GM12878 (cell line): ENCODE measurements around the gene PRRX2.

Experiments used
- ATF7 ChIP-seq: fragments of 450-650 bp; IDR thresholded peaks from 2 replicates; pipeline ENCODE4 v1.6.1; 2016; ENCODE audit warnings: low read depth, mild to moderate bottlenecking
- BHLHE40 ChIP-seq, 2 experiments: fragments of 450-650 bp in 1 of 2; IDR thresholded peaks; 2 replicates each; pipeline ENCODE4 v1.6.1; 2011 to 2017; ENCODE audit warnings: low read depth in 2 of 2, borderline replicate concordance in 1 of 2, improper control_type of control experiment in 1 of 2, low read length in 1 of 2, mild to moderate bottlenecking in 1 of 2
- BRCA1 ChIP-seq: IDR thresholded peaks from 2 replicates; pipeline ENCODE4 v1.6.1; 2011; ENCODE audit warnings: low read depth, low read length, improper control_type of control experiment
- CTCF ChIP-seq, 3 experiments: IDR thresholded peaks in 2 of 3; conservative IDR thresholded peaks in 1 of 3; 2 replicates each; pipeline ENCODE4 v1.5.1; 2011; ENCODE audit warnings: low read depth in 3 of 3, low read length in 3 of 3, mild to moderate bottlenecking in 3 of 3, control low read depth in 2 of 3, moderate library complexity in 2 of 3, inconsistent platforms in 1 of 3, mixed read lengths in 1 of 3; ENCODE audit not compliant: control insufficient read depth in 2 of 3, insufficient read depth in 1 of 3; ENCODE audit errors: extremely low read depth in 1 of 3
- EZH2 ChIP-seq: IDR thresholded peaks from 2 replicates; pipeline ENCODE4 v1.6.1; 2012; ENCODE audit warnings: low read depth, mild to moderate bottlenecking, control low read depth, inconsistent platforms, low read length, borderline replicate concordance; ENCODE audit not compliant: control insufficient read depth
- LARP7 ChIP-seq: fragments of 450-650 bp; IDR thresholded peaks from 2 replicates; pipeline ENCODE4 v1.6.1; 2017; ENCODE audit warnings: mild to moderate bottlenecking
- POLR2A ChIP-seq: IDR thresholded peaks from 2 replicates; pipeline ENCODE4 v1.6.1; 2011; ENCODE audit warnings: low read depth, mild to moderate bottlenecking, low read length
- SMAD1 ChIP-seq: fragments of 450-650 bp; IDR thresholded peaks from 2 replicates; pipeline ENCODE4 v1.6.1; 2018; ENCODE audit warnings: mild to moderate bottlenecking, low read depth; ENCODE audit not compliant: partially characterized antibody
- SREBF1 ChIP-seq: IDR thresholded peaks from 2 replicates; pipeline ENCODE4 v1.6.1; 2012; ENCODE audit warnings: mild to moderate bottlenecking, low read length
- SUZ12 ChIP-seq: fragments of 200-600 bp; sonication (generic); IDR thresholded peaks from one replicate; pipeline ENCODE4 v1.6.1; 2018; ENCODE audit warnings: antibody characterized with exemption, mild to moderate bottlenecking; ENCODE audit not compliant: unreplicated experiment
- TF ChIP-seq, protein P1 (sequence below): IDR thresholded peaks from 2 replicates; pipeline ENCODE4 v1.6.1; 2011; ENCODE audit warnings: low read depth, low read length, improper control_type of control experiment, borderline replicate concordance
- TF ChIP-seq, protein P2 (sequence below): IDR thresholded peaks from 2 replicates; pipeline ENCODE4 v1.6.1; 2012; ENCODE audit warnings: mild to moderate bottlenecking, low read depth, low read length

DNA sequence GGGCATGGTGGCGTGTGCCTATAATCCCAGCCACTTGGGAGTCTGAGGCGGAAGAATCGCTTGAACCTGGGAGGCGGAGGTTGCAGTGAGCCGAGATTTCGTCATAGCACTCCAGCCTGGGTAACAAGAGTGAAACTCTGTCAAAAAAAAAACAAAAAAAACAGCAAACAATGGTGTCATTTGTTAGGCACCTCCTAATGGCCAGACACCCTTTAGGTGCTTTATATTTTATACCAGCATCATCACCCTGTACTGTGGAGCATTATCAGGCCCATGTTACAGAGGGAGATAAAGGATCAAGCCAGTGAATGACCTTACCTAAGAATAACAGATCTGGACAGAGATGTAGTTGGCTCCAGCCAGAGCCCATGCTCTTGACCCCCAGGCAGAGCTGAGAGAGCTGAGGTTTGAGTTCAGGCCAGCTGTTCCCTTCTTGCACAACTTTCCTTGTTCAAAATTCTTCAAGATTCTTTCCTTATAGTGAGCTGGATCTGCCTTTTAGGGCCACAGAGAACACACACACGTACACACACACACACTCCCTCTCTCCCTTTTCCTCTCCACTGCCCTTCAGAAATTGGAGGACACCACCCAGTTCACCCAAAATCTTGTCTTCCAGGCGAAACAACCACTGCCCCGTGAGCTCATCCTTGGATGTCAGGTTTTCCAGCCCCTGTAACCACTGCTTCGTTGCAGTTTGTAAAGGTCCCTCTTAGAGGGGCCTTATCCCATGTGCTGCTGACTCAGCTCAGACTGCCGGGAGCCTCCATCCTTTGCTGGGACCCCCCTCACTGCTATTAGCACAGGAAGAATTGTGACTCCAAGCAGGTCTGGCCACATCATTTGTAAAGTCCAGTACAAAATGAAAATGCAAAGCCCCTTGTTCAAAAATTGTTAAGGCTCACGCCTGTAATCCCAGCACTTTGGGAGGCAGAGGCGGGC, 97.8 kb downstream of the PRRX2 start:
- TF ChIP-seq SMAD1 = no peak
- no peak for TF ChIP-seq LARP7
- no peak for TF ChIP-seq CTCF (IDR thresholded peaks at IDR 0.05 in 2 of 3, conservative IDR thresholded peaks at IDR 0.05 in 1 of 3; ENCODE audit: control insufficient read depth in 2 of 3, extremely low read depth in 1 of 3, insufficient read depth in 1 of 3, low read depth in 3 of 3, low read length in 3 of 3)
- TF ChIP-seq EZH2 = no peak
- TF ChIP-seq, protein P1, sequence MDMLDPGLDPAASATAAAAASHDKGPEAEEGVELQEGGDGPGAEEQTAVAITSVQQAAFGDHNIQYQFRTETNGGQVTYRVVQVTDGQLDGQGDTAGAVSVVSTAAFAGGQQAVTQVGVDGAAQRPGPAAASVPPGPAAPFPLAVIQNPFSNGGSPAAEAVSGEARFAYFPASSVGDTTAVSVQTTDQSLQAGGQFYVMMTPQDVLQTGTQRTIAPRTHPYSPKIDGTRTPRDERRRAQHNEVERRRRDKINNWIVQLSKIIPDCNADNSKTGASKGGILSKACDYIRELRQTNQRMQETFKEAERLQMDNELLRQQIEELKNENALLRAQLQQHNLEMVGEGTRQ = no peak
- TF ChIP-seq BHLHE40 (IDR thresholded peaks at IDR 0.05; ENCODE audit: borderline replicate concordance in 1 of 2, low read depth in 2 of 2, low read length in 1 of 2) = no peak
- no peak for TF ChIP-seq BRCA1
- TF ChIP-seq SUZ12 = no peak
- TF ChIP-seq ATF7 = no peak
- no peak for TF ChIP-seq POLR2A
- TF ChIP-seq, protein P2, sequence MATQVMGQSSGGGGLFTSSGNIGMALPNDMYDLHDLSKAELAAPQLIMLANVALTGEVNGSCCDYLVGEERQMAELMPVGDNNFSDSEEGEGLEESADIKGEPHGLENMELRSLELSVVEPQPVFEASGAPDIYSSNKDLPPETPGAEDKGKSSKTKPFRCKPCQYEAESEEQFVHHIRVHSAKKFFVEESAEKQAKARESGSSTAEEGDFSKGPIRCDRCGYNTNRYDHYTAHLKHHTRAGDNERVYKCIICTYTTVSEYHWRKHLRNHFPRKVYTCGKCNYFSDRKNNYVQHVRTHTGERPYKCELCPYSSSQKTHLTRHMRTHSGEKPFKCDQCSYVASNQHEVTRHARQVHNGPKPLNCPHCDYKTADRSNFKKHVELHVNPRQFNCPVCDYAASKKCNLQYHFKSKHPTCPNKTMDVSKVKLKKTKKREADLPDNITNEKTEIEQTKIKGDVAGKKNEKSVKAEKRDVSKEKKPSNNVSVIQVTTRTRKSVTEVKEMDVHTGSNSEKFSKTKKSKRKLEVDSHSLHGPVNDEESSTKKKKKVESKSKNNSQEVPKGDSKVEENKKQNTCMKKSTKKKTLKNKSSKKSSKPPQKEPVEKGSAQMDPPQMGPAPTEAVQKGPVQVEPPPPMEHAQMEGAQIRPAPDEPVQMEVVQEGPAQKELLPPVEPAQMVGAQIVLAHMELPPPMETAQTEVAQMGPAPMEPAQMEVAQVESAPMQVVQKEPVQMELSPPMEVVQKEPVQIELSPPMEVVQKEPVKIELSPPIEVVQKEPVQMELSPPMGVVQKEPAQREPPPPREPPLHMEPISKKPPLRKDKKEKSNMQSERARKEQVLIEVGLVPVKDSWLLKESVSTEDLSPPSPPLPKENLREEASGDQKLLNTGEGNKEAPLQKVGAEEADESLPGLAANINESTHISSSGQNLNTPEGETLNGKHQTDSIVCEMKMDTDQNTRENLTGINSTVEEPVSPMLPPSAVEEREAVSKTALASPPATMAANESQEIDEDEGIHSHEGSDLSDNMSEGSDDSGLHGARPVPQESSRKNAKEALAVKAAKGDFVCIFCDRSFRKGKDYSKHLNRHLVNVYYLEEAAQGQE = no peak
- no peak for TF ChIP-seq SREBF1
